Activated T-cell treated with anti-CD3 and anti-CD28 coated beads, Interleukin-2, amount 50 U/mL, for 1 hour (primary cell): ENCODE data around the gene ZMIZ1.

Experiments
- DNase-seq: peaks from one replicate; pipeline ENCODE4 v3.0.0-alpha.2; 2020

Gene ZMIZ1

GRCh38 chr10:79101560-79102497, 33.1 kb downstream of the ZMIZ1 start:
- no peak for DNase-seq

- DNase-seq: no peak
Observed at GRCh38 chr10:79102498-79102874, 33.7 kb downstream of the ZMIZ1 start.

GRCh38 chr10:79103129-79103528, 34.4 kb downstream of the ZMIZ1 start:
- DNase-seq: no peak

GRCh38 chr10:79103585-79103984, 34.8 kb downstream of the ZMIZ1 start:
- no peak for DNase-seq

- no peak for DNase-seq
Observed at GRCh38 chr10:79105150-79105739, 36.5 kb downstream of the ZMIZ1 start.

GRCh38 chr10:79105818-79106217, 37.1 kb downstream of the ZMIZ1 start:
- no peak for DNase-seq

- no peak for DNase-seq
Observed at GRCh38 chr10:79106256-79107050, 37.7 kb downstream of the ZMIZ1 start.

GRCh38 chr10:79107736-79108264, 39.0 kb downstream of the ZMIZ1 start:
- no peak for DNase-seq

- DNase-seq: no peak
Observed at GRCh38 chr10:79108728-79109127, 40.0 kb downstream of the ZMIZ1 start.

- no peak for DNase-seq
Observed at GRCh38 chr10:79111427-79111826, 42.7 kb downstream of the ZMIZ1 start.

GRCh38 chr10:79111846-79112614, 43.3 kb downstream of the ZMIZ1 start:
- no peak for DNase-seq

GRCh38 chr10:79112881-79113431, 44.2 kb downstream of the ZMIZ1 start:
- no peak for DNase-seq

- no peak for DNase-seq
Observed at GRCh38 chr10:79113827-79114226, 45.1 kb downstream of the ZMIZ1 start.

- no peak for DNase-seq
Observed at GRCh38 chr10:79115302-79115701, 46.5 kb downstream of the ZMIZ1 start.

- no peak for DNase-seq
Observed at GRCh38 chr10:79116368-79116767, 47.6 kb downstream of the ZMIZ1 start.

- DNase-seq: no peak
Observed at GRCh38 chr10:79116801-79117723, 48.3 kb downstream of the ZMIZ1 start.

GRCh38 chr10:79118286-79119202, 49.8 kb downstream of the ZMIZ1 start:
- no peak for DNase-seq

- DNase-seq: no peak
Observed at GRCh38 chr10:79119306-79119705, 50.5 kb downstream of the ZMIZ1 start.

GRCh38 chr10:79123547-79123963, 54.8 kb downstream of the ZMIZ1 start:
- no peak for DNase-seq

GRCh38 chr10:79124066-79124465, 55.3 kb downstream of the ZMIZ1 start:
- DNase-seq: no peak
